ENCODE data around the gene DNAJC22.

GRCh38 chr12:49334226-49334625 lies 12.5 kb upstream of the DNAJC22 start:
- no peak for TF ChIP-seq CTCF (IDR thresholded peaks at IDR 0.05)
- TF ChIP-seq EP300 (IDR thresholded peaks at IDR 0.05; ENCODE audit: borderline replicate concordance in 1 of 2, low read depth in 1 of 2, low read length in 1 of 2) = no peak
- TF ChIP-seq TAF1 (IDR thresholded peaks at IDR 0.05; ENCODE audit: borderline replicate concordance, low read depth, low read length) = no peak
- TF ChIP-seq NFIC (IDR thresholded peaks at IDR 0.05; ENCODE audit: borderline replicate concordance) = no peak
- TF ChIP-seq USF2 (IDR thresholded peaks at IDR 0.05; ENCODE audit: borderline replicate concordance, low read depth, low read length) = no peak
- no peak for TF ChIP-seq ZBTB33 (IDR thresholded peaks at IDR 0.05; ENCODE audit: borderline replicate concordance, low read depth)
- TF ChIP-seq FOXM1 (IDR thresholded peaks at IDR 0.05; ENCODE audit: low read depth) = no peak
- TF ChIP-seq SIN3A (IDR thresholded peaks at IDR 0.05; ENCODE audit: borderline replicate concordance, low read depth, low read length) = no peak
- TF ChIP-seq JUND (IDR thresholded peaks at IDR 0.05) = no peak
- TF ChIP-seq MXI1 (IDR thresholded peaks at IDR 0.05; ENCODE audit: low read depth, low read length) = no peak
- TF ChIP-seq NRF1 (IDR thresholded peaks at IDR 0.05; ENCODE audit: low read depth, low read length) = no peak

All from SK-N-SH (cell line).